ENCODE measurements around the gene MACROD2.

The MACROD2 gene

DNA sequence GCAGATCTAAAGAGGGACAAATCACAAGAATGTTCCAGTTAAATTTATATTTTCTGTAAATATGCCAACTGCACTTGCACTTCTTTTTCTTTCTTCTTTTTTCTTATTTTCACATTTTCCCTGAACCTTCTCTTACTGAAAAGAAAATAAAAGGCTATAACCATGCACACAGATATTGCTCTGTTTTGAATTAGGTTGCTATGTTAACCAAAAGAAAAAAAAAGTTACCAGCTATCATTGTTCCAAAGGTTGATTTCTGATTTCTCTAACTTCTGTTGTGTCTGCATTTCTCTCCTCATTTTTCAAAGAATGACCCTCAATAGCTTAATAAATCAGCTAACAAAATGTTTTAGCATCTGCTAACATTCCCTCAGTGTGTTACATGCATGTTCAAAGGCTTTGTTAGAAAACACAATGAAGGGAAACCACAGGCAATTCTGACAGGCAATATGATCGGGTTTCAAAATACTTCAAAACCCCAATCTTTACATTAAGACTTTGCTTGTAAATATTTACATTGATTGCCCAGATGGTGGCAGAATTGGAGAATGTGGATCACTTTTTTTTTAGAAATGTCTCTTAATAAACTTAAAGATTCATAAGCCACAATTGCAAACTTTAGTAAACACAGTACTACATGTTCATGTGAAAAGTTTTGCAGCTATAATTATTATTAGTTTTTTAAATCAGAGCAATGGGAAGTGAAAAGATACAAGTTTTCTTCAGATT is 1270.4 kb downstream of the MACROD2 start:
- H3K4me3 ChIP-seq (ENCODE audit: low read depth, low read length) = no peak overlapping the region
- ChIA-PET POLR2A (no interaction called here), CTCF (interaction anchor here (0.6 kb wide), 2 partner anchors 41 to 54 kb away, joined by 3 to 4 read pairs; no protein-coding TSS in a partner anchor)
- TF ChIP-seq, protein P1, sequence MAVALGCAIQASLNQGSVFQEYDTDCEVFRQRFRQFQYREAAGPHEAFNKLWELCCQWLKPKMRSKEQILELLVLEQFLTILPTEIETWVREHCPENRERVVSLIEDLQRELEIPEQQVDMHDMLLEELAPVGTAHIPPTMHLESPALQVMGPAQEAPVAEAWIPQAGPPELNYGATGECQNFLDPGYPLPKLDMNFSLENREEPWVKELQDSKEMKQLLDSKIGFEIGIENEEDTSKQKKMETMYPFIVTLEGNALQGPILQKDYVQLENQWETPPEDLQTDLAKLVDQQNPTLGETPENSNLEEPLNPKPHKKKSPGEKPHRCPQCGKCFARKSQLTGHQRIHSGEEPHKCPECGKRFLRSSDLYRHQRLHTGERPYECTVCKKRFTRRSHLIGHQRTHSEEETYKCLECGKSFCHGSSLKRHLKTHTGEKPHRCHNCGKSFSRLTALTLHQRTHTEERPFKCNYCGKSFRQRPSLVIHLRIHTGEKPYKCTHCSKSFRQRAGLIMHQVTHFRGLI (tag by site-specific recombination; IDR thresholded peaks at IDR 0.05) = no peak
- TF ChIP-seq ZNF610 (tag by site-specific recombination; IDR thresholded peaks at IDR 0.05; ENCODE audit: borderline replicate concordance) = no peak
- TF ChIP-seq ZNF624 (tag by site-specific recombination; IDR thresholded peaks at IDR 0.05) = no peak
- TF ChIP-seq ZNF426 (tag by site-specific recombination; IDR thresholded peaks at IDR 0.05) = no peak
- TF ChIP-seq, protein P2, sequence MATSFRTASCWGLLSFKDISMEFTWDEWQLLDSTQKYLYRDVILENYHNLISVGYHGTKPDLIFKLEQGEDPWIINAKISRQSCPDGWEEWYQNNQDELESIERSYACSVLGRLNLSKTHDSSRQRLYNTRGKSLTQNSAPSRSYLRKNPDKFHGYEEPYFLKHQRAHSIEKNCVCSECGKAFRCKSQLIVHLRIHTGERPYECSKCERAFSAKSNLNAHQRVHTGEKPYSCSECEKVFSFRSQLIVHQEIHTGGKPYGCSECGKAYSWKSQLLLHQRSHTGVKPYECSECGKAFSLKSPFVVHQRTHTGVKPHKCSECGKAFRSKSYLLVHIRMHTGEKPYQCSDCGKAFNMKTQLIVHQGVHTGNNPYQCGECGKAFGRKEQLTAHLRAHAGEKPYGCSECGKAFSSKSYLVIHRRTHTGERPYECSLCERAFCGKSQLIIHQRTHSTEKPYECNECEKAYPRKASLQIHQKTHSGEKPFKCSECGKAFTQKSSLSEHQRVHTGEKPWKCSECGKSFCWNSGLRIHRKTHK (tag by site-specific recombination; IDR thresholded peaks at IDR 0.05) = no peak
- no peak for TF ChIP-seq ZNF548 (tag by site-specific recombination; IDR thresholded peaks at IDR 0.05)
- TF ChIP-seq SETDB1 (IDR thresholded peaks at IDR 0.05; ENCODE audit: insufficient read length, low read length) = no peak
- TF ChIP-seq YY1 (tag by site-specific recombination; IDR thresholded peaks at IDR 0.05) = no peak
- TF ChIP-seq, protein P3, sequence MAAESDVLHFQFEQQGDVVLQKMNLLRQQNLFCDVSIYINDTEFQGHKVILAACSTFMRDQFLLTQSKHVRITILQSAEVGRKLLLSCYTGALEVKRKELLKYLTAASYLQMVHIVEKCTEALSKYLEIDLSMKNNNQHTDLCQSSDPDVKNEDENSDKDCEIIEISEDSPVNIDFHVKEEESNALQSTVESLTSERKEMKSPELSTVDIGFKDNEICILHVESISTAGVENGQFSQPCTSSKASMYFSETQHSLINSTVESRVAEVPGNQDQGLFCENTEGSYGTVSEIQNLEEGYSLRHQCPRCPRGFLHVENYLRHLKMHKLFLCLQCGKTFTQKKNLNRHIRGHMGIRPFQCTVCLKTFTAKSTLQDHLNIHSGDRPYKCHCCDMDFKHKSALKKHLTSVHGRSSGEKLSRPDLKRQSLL (tag by site-specific recombination; IDR thresholded peaks at IDR 0.05) = no peak
- no peak for TF ChIP-seq SCRT2 (tag by site-specific recombination; IDR thresholded peaks at IDR 0.05)
- TF ChIP-seq, protein P4, sequence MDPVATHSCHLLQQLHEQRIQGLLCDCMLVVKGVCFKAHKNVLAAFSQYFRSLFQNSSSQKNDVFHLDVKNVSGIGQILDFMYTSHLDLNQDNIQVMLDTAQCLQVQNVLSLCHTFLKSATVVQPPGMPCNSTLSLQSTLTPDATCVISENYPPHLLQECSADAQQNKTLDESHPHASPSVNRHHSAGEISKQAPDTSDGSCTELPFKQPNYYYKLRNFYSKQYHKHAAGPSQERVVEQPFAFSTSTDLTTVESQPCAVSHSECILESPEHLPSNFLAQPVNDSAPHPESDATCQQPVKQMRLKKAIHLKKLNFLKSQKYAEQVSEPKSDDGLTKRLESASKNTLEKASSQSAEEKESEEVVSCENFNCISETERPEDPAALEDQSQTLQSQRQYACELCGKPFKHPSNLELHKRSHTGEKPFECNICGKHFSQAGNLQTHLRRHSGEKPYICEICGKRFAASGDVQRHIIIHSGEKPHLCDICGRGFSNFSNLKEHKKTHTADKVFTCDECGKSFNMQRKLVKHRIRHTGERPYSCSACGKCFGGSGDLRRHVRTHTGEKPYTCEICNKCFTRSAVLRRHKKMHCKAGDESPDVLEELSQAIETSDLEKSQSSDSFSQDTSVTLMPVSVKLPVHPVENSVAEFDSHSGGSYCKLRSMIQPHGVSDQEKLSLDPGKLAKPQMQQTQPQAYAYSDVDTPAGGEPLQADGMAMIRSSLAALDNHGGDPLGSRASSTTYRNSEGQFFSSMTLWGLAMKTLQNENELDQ (tag by site-specific recombination; IDR thresholded peaks at IDR 0.05; ENCODE audit: low read depth) = no peak
- TF ChIP-seq, protein P5, sequence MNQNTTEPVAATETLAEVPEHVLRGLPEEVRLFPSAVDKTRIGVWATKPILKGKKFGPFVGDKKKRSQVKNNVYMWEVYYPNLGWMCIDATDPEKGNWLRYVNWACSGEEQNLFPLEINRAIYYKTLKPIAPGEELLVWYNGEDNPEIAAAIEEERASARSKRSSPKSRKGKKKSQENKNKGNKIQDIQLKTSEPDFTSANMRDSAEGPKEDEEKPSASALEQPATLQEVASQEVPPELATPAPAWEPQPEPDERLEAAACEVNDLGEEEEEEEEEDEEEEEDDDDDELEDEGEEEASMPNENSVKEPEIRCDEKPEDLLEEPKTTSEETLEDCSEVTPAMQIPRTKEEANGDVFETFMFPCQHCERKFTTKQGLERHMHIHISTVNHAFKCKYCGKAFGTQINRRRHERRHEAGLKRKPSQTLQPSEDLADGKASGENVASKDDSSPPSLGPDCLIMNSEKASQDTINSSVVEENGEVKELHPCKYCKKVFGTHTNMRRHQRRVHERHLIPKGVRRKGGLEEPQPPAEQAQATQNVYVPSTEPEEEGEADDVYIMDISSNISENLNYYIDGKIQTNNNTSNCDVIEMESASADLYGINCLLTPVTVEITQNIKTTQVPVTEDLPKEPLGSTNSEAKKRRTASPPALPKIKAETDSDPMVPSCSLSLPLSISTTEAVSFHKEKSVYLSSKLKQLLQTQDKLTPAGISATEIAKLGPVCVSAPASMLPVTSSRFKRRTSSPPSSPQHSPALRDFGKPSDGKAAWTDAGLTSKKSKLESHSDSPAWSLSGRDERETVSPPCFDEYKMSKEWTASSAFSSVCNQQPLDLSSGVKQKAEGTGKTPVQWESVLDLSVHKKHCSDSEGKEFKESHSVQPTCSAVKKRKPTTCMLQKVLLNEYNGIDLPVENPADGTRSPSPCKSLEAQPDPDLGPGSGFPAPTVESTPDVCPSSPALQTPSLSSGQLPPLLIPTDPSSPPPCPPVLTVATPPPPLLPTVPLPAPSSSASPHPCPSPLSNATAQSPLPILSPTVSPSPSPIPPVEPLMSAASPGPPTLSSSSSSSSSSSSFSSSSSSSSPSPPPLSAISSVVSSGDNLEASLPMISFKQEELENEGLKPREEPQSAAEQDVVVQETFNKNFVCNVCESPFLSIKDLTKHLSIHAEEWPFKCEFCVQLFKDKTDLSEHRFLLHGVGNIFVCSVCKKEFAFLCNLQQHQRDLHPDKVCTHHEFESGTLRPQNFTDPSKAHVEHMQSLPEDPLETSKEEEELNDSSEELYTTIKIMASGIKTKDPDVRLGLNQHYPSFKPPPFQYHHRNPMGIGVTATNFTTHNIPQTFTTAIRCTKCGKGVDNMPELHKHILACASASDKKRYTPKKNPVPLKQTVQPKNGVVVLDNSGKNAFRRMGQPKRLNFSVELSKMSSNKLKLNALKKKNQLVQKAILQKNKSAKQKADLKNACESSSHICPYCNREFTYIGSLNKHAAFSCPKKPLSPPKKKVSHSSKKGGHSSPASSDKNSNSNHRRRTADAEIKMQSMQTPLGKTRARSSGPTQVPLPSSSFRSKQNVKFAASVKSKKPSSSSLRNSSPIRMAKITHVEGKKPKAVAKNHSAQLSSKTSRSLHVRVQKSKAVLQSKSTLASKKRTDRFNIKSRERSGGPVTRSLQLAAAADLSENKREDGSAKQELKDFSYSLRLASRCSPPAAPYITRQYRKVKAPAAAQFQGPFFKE (tag by site-specific recombination; IDR thresholded peaks at IDR 0.05; ENCODE audit: borderline replicate concordance) = no peak
- TF ChIP-seq ZNF48 (tag by site-specific recombination; IDR thresholded peaks at IDR 0.05) = no peak
- TF ChIP-seq YY2 (tag by site-specific recombination; IDR thresholded peaks at IDR 0.05) = no peak
- TF ChIP-seq ZXDB (tag by site-specific recombination; IDR thresholded peaks at IDR 0.05) = no peak
- no peak for TF ChIP-seq ZSCAN30 (tag by site-specific recombination; IDR thresholded peaks at IDR 0.05)
- no peak overlapping the region for H3K27ac ChIP-seq (ENCODE audit: extremely low read depth, low read depth, low read length)
- H3K36me3 ChIP-seq (ENCODE audit: control insufficient read depth in 2 of 2, insufficient read depth in 1 of 2, low read length in 2 of 2) = no peaks in the 10 kb centered on the region
- H3K4me1 ChIP-seq (ENCODE audit: control insufficient read depth, insufficient read depth, low read length) = no peaks in the 10 kb centered on the region
- H3K9me3 ChIP-seq (ENCODE audit: control insufficient read depth, insufficient read depth, low read depth, low read length) = no peaks in the 10 kb centered on the region
